Measurements from ENCODE around the gene WASF2. TPM values are rescaled to one million over a fixed set of nuclear protein-coding genes. Genes with fewer than 3 reads are reported as not detected.
"Not testable (repeated sequence)": the region's sequence is repeated elsewhere in the genome, so short reads cannot be mapped to it uniquely, and the experiment has no call there.

Gene WASF2, protein sequence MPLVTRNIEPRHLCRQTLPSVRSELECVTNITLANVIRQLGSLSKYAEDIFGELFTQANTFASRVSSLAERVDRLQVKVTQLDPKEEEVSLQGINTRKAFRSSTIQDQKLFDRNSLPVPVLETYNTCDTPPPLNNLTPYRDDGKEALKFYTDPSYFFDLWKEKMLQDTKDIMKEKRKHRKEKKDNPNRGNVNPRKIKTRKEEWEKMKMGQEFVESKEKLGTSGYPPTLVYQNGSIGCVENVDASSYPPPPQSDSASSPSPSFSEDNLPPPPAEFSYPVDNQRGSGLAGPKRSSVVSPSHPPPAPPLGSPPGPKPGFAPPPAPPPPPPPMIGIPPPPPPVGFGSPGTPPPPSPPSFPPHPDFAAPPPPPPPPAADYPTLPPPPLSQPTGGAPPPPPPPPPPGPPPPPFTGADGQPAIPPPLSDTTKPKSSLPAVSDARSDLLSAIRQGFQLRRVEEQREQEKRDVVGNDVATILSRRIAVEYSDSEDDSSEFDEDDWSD
- total RNA-seq = 10 to 100 TPM; 82.2 to 98.7 (median 87.1) TPM

GRCh38 chr1:27489973-27490741, at the start of gene WASF2:
Gene WASF2 (minus strand): TSS chr1:27490167. CDS start chr1:27428890, 61,277 bp downstream.
- ATAC-seq (peak; percentile 91 to 92), DNase-seq (peak; percentile 95)
- H3K36me3 Mint-ChIP-seq (ENCODE audit: insufficient read depth) = peaks cover under 1% of the 10 kb centered on the region
- no peaks in the 10 kb centered on the region for H3K27me3 Mint-ChIP-seq (ENCODE audit: low read depth)
- no peaks in the 10 kb centered on the region for H3K9me3 Mint-ChIP-seq
- H3K4me1 Mint-ChIP-seq (ENCODE audit: low read depth) = peaks cover 35% of the 10 kb centered on the region
- peak within 1 kb of the TSS; percentile 96 for H3K4me3 Mint-ChIP-seq

DNA sequence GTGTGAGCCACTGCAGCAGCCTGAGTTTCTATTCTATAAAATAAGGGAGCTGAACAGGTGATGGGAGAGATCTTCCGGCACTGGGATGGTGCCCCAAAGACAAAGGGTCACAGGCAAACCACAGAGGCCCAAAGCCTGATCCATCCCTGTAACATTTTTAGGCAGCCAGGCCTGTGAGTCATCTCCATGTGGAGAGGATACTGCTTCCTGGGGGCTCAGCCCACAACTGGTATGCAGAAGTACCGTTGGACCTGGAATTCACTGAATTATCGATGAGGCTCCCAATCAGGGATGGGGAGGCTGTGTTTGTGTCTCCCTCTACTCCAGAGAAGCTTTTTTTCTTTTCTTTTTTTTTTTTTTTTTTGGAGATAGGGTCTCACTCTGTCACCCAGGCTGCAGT, 48.8 kb upstream of the WASF2 start:
- no peaks in the 10 kb centered on the region for H3K27me3 Mint-ChIP-seq (ENCODE audit: low read depth)
- peaks cover 2% of the 10 kb centered on the region for H3K36me3 Mint-ChIP-seq (ENCODE audit: insufficient read depth)
- no peak for ATAC-seq
- H3K9me3 Mint-ChIP-seq = no peaks in the 10 kb centered on the region
- no peak overlapping the region for H3K4me3 Mint-ChIP-seq
- no peak for DNase-seq
- H3K4me1 Mint-ChIP-seq (ENCODE audit: low read depth) = peaks cover 7% of the 10 kb centered on the region

GRCh38 chr1:27538305-27538676, 48.3 kb upstream of the WASF2 start:
- not testable (repeated sequence) for H3K27me3 Mint-ChIP-seq (ENCODE audit: low read depth); H3K36me3 Mint-ChIP-seq (ENCODE audit: insufficient read depth); H3K9me3 Mint-ChIP-seq; ATAC-seq; DNase-seq; H3K4me1 Mint-ChIP-seq (ENCODE audit: low read depth); H3K4me3 Mint-ChIP-seq

DNA sequence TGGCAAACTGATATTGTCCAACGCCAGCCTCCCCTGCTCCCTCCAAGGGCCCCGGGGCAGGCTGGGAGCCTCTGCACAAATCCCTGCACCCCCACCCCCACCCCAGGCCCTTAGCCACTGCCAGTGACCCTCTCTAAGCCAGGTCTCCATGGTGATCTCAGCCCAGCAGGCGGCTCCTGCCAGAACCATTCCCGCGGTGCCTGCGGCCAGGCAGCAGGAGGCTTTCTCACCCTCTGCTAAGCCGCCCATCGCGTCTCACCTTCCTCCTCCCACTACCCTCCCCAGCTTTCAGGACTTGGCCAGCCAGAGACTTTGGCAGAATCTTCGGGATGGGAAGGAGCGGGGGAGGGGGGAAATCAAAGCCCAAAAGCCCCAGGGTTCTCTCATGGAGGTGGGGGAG, 46.8 kb upstream of the WASF2 start:
- Mint-ChIP-seq H3K27me3 (ENCODE audit: low read depth) (no peaks in the 10 kb centered on the region), H3K4me1 (ENCODE audit: low read depth) (peaks cover 15% of the 10 kb centered on the region), H3K9me3 (no peaks in the 10 kb centered on the region), H3K36me3 (ENCODE audit: insufficient read depth) (peaks cover 7% of the 10 kb centered on the region), H3K4me3 (no peak overlapping the region)
- ATAC-seq (no peak), DNase-seq (no peak)

DNA sequence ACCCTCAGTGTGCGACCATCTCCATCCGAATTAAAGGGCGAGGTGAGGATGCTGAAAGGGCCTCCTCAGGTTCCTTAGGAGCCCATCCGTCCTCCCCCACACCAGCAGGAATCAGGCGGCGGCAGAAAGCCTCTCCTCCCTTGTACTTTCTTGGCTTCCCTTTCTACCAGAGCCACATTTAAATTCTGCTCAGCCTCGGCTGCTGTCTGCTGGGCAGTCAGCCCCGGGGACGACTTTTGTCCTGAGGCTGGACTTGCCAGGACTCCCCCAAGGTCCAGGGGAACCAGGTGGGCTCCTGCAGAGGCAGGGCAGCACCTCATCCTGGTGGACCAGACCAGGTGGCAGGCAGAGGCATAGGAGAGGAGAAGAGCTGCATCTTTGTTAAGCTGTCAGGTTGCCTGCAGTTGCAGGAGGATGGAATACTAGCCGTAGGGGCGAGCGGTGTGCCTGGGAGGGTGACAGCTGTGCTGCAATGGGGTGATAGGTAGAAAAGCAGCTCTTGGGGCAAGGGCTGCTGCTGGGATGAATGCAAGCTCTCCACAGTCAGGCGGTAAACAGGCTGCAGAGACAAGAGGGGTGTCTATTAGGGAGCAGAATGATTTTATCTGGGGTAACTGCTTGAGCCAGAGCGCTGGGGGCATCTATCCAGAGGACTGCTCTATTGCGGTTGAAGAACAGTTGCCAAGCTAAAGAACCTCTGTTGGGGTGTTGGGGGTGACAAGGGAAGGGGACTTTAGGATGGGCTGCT, 46.2 kb upstream of the WASF2 start:
- peaks cover 7% of the 10 kb centered on the region for H3K36me3 Mint-ChIP-seq (ENCODE audit: insufficient read depth)
- ATAC-seq (no peak), DNase-seq (no peak)
- H3K4me1 Mint-ChIP-seq (ENCODE audit: low read depth) = peaks cover 15% of the 10 kb centered on the region
- no peaks in the 10 kb centered on the region for H3K9me3 Mint-ChIP-seq
- no peak overlapping the region for H3K4me3 Mint-ChIP-seq
- no peaks in the 10 kb centered on the region for H3K27me3 Mint-ChIP-seq (ENCODE audit: low read depth)

DNA sequence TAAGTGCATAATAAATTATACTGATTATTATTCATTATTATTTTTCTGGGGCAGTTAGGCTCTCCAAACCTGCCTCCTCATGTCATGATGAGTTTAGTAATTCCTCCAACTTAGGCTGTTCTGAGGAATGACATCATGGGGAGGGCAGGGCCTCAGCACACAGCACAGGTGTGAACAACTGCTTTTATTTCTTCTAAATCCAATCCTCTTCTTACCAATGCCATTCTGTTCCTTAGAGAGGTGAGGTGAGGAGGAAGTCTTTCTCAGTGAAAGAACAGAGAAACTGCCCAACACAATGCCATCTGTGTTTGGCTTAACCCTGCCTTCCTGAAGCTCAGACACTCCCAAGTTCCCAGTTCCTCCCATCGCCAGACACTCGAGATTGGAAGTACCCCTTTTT, 45.4 kb upstream of the WASF2 start:
- Mint-ChIP-seq H3K4me3 (no peak overlapping the region), H3K27me3 (ENCODE audit: low read depth) (no peaks in the 10 kb centered on the region), H3K36me3 (ENCODE audit: insufficient read depth) (peaks cover 7% of the 10 kb centered on the region), H3K9me3 (no peaks in the 10 kb centered on the region), H3K4me1 (ENCODE audit: low read depth) (peaks cover 14% of the 10 kb centered on the region)
- ATAC-seq (no peak), DNase-seq (no peak)

- H3K9me3 Mint-ChIP-seq = no peaks in the 10 kb centered on the region
- H3K27me3 Mint-ChIP-seq (ENCODE audit: low read depth) = no peaks in the 10 kb centered on the region
- H3K4me3 Mint-ChIP-seq = no peak overlapping the region
- peaks cover 23% of the 10 kb centered on the region for H3K4me1 Mint-ChIP-seq (ENCODE audit: low read depth)
- ATAC-seq (no peak), DNase-seq (no peak)
- H3K36me3 Mint-ChIP-seq (ENCODE audit: insufficient read depth) = peaks cover 6% of the 10 kb centered on the region
Measured at GRCh38 chr1:27531959-27532685, 42.2 kb upstream of the WASF2 start.

DNA sequence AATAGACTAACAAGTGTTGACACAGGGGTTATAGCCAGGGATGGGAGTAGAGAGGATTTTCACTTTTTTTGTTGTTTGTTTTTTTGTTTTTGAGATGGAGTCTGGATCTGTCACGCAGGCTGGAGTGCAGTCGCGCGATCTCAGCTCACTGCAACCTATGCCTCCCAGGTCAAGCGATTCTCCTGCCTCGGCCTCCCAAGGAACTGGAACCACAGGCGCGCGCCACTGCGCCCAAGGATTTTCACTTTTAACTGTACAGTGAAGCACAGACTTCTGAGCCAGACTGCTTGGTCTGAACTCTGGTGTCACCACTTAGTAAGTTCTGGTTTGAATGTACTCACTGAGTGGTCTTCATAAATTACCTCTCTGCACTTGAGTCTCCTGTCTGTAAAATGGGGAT, 40.2 kb upstream of the WASF2 start:
- H3K27me3 Mint-ChIP-seq (ENCODE audit: low read depth) = no peaks in the 10 kb centered on the region
- H3K4me1 Mint-ChIP-seq (ENCODE audit: low read depth) = peaks cover 41% of the 10 kb centered on the region
- no peak for ATAC-seq
- H3K36me3 Mint-ChIP-seq (ENCODE audit: insufficient read depth) = peaks cover 6% of the 10 kb centered on the region
- H3K9me3 Mint-ChIP-seq = no peaks in the 10 kb centered on the region
- peak overlapping the region; percentile 31 for H3K4me3 Mint-ChIP-seq
- no peak for DNase-seq

DNA sequence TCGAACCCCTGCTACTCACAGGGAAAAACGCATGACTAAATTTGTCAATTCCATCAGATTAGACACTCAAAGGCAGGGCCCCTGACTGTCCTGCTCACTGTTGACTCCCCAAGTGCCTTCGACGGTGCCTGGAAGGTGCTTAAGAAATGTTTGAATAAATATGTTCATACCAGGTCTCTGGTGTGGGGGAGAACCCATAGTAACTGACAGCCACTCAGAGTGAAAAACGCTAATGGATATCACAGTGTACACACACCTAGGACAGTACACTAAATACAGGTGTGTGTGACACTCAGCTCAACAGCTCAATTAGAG, 39.7 kb upstream of the WASF2 start:
- no peak for DNase-seq
- H3K36me3 Mint-ChIP-seq (ENCODE audit: insufficient read depth) = peaks cover 6% of the 10 kb centered on the region
- peaks cover 45% of the 10 kb centered on the region for H3K4me1 Mint-ChIP-seq (ENCODE audit: low read depth)
- no peaks in the 10 kb centered on the region for H3K9me3 Mint-ChIP-seq
- no peak for ATAC-seq
- no peak overlapping the region for H3K4me3 Mint-ChIP-seq
- no peaks in the 10 kb centered on the region for H3K27me3 Mint-ChIP-seq (ENCODE audit: low read depth)

DNA sequence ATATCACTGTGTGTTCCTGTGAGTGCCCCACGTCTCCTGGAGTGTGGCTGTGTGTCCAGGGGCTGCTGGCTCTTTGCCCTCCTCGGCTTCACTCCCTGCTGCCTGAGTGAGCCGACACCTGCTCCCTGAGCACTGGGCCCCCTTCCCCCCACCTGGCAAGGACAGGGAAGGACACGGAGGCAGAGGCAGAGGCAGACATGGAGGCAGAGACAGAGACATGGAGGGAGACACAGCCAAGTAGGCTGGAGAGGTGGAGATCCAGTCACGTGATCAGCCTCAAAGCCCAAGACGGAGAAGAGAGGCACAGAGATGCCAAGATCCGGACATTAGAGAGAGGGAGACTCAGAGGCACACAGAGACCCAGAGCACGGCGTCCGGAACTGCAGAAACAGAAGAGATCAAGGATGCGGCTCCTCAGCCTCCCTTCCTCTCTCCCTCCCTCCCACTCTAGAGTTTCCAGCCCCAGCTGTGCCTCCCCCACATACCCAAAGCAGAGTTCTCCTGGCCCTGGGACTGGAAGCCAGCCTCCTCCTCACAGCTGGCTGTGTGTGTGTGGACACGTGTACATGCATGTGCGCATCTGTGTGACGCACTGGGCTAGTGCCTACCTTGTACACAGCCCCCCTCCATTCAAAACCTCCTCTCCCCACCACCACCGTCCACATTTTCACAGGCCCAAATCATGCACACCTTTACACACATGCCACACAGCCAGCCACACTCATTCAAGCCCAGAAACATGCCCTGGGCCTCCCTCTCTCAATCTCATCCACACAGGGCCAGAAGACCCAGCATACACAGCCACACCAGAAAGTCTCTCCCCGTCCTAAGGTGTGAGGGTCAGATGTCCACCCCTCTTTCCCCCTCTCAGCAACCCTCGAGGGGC, 39.1 kb upstream of the WASF2 start:
- Mint-ChIP-seq H3K4me1 (ENCODE audit: low read depth) (peaks cover 51% of the 10 kb centered on the region), H3K9me3 (no peaks in the 10 kb centered on the region), H3K27me3 (ENCODE audit: low read depth) (no peaks in the 10 kb centered on the region), H3K36me3 (ENCODE audit: insufficient read depth) (peaks cover 6% of the 10 kb centered on the region), H3K4me3 (peak overlapping the region; percentile 73)
- no peak for DNase-seq
- no peak for ATAC-seq

GRCh38 chr1:27527890-27528817, 38.2 kb upstream of the WASF2 start:
- Mint-ChIP-seq H3K27me3 (ENCODE audit: low read depth) (no peaks in the 10 kb centered on the region), H3K4me1 (ENCODE audit: low read depth) (peaks cover 58% of the 10 kb centered on the region), H3K36me3 (ENCODE audit: insufficient read depth) (no peaks in the 10 kb centered on the region), H3K9me3 (no peaks in the 10 kb centered on the region), H3K4me3 (peak overlapping the region; percentile 73)
- DNase-seq (peak; percentile 43), ATAC-seq (peak; percentile 65 to 68)

DNA sequence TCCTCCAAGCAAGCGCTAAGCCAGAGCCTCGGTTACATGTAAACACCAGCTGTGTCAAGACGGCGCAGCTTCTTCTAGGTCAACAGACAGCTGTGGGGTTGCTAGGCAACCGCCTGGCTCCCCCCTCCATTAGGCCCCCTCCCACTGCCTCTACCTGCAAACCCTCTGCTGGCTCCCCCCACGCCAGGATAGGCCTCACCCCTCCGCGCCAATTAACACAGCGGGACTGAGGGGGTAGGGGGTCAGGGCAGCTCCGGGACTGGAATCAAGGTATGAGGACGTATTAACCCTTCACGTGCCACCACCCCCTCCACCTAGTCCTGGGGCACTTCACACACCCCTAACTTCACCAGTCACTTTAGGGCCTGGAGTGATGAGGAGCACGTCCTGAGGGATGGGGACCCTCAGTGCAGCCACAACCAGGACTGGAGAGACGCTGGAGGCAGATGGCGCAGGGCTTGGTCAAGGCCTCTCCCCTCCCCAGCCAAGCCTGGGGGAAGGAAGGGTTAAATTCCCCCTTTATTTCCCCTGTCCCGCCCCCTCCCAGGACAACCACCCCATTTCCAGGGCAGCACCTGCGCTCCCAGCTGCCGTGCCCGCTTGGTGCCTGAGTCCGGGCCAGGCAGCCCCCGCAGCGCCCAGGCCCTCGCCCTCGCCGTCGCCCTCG, 37.4 kb upstream of the WASF2 start:
- Mint-ChIP-seq H3K9me3 (no peaks in the 10 kb centered on the region), H3K4me3 (peak overlapping the region; percentile 45), H3K27me3 (ENCODE audit: low read depth) (no peaks in the 10 kb centered on the region), H3K4me1 (ENCODE audit: low read depth) (peaks cover 59% of the 10 kb centered on the region), H3K36me3 (ENCODE audit: insufficient read depth) (no peaks in the 10 kb centered on the region)
- DNase-seq = no peak
- ATAC-seq = no peak
